Caki2 (cell line): ENCODE measurements around the gene ESR1. TPM values are rescaled to one million over a fixed set of nuclear protein-coding genes. Genes with fewer than 3 reads are reported as not detected.
A peak's percentile ranks its signal among the peaks of the same experiment; 100 is the strongest.
"Not testable (repeated sequence)": the region's sequence is repeated elsewhere in the genome, so short reads cannot be mapped to it uniquely, and the experiment has no call there.

Source experiments
- DNase-seq: peaks from one replicate; pipeline ENCODE4 v3.0.0-alpha.2; 2015; ENCODE audit warnings: low read depth
- in situ Hi-C: cut with HindIII; loops from 2 replicates; pipeline ENCODE4 v1.10.0; 2016; ENCODE audit warnings: low sequenced_read_pairs, low pct_unique_long_range_greater_than_20kb, mixed read lengths
- total RNA-seq: library from RNA; depleted of rRNA; stranded (reverse); fragments of >200 nt; shearing (Covaris generic); gene quantifications from 2 replicates; pipeline ENCODE4 v1.2.3, GENCODE V29; 2014; ENCODE audit warnings: low replicate concordance

The ESR1 gene
- total RNA-seq, 1 experiment from 2014 or later, result not detected

GRCh38 chr6:151940307-151940706, 132.8 kb downstream of the ESR1 start:
- DNase-seq, result no peak

GRCh38 chr6:151948002-151948743, 140.7 kb downstream of the ESR1 start:
- in situ Hi-C loops, result no loop called here
- DNase-seq, result no peak

More at GRCh38 chr6:151940307-151940706, 132.8 kb downstream of the ESR1 start:
- in situ Hi-C loops, result no loop called here

GRCh38 chr6:151958332-151958731, 150.8 kb downstream of the ESR1 start:
- no peak for DNase-seq
- in situ Hi-C loops, result no loop called here

- peak; percentile 4 for DNase-seq
- in situ Hi-C loops, result no loop called here
Observed at GRCh38 chr6:151959086-151959485, 151.6 kb downstream of the ESR1 start.

GRCh38 chr6:151961809-151962208, 154.3 kb downstream of the ESR1 start:
- no peak for DNase-seq
- in situ Hi-C loops, result no loop called here

GRCh38 chr6:151962246-151962846, 154.9 kb downstream of the ESR1 start:
- in situ Hi-C loops, result no loop called here
- no peak for DNase-seq

- in situ Hi-C loops, result no loop called here
- no peak for DNase-seq
Observed at GRCh38 chr6:151963001-151963400, 155.5 kb downstream of the ESR1 start.

GRCh38 chr6:151964412-151964811, 156.9 kb downstream of the ESR1 start:
- DNase-seq, in situ Hi-C loops: not testable (repeated sequence)

GRCh38 chr6:151974061-151974617, 166.7 kb downstream of the ESR1 start:
- in situ Hi-C loops, result no loop called here
- DNase-seq, result no peak

GRCh38 chr6:151975795-151976194, 168.3 kb downstream of the ESR1 start:
- DNase-seq, result no peak
- in situ Hi-C loops, result no loop called here

GRCh38 chr6:151988199-151988598, 180.7 kb downstream of the ESR1 start:
- in situ Hi-C loops, DNase-seq: not testable (repeated sequence)

- no peak for DNase-seq
- in situ Hi-C loops, result no loop called here
Observed at GRCh38 chr6:151992091-151992490, 184.6 kb downstream of the ESR1 start.

GRCh38 chr6:151993364-151993763, 185.9 kb downstream of the ESR1 start:
- in situ Hi-C loops, result no loop called here
- DNase-seq, result no peak

GRCh38 chr6:151998784-151999183, 191.3 kb downstream of the ESR1 start:
- in situ Hi-C loops, result no loop called here

GRCh38 chr6:151999194-151999593, 191.7 kb downstream of the ESR1 start:
- no peak for DNase-seq
- in situ Hi-C loops, result no loop called here

More at GRCh38 chr6:151998784-151999183, 191.3 kb downstream of the ESR1 start:
- no peak for DNase-seq

GRCh38 chr6:152001408-152001807, 193.9 kb downstream of the ESR1 start:
- in situ Hi-C loops, result no loop called here
- no peak for DNase-seq

GRCh38 chr6:152002306-152002705, 194.8 kb downstream of the ESR1 start:
- in situ Hi-C loops, result no loop called here
- no peak for DNase-seq

GRCh38 chr6:152004036-152004566, 196.6 kb downstream of the ESR1 start:
- no peak for DNase-seq
- in situ Hi-C loops, result no loop called here

GRCh38 chr6:152004896-152005295, 197.4 kb downstream of the ESR1 start:
- no peak for DNase-seq
- in situ Hi-C loops, result no loop called here
